ENCODE data around the gene TK2. TPM values are rescaled to one million over a fixed set of nuclear protein-coding genes. Genes with fewer than 3 reads are reported as not detected.

The TK2 gene
- total RNA-seq, 1 donor from 2014 or later = 36.1 TPM

GRCh38 chr16:66592241-66592640 lies 42.3 kb upstream of the TK2 start:
- TF ChIP-seq CTCF (IDR thresholded peaks at IDR 0.05) = no peak
- Histone ChIP-seq H3K9me3 (no peaks in the 10 kb centered on the region), H3K4me3 (no peak overlapping the region), H3K36me3 (no peaks in the 10 kb centered on the region), H3K4me1 (no peaks in the 10 kb centered on the region), H3K27ac (no peak overlapping the region), H3K27me3 (no peaks in the 10 kb centered on the region)
- ATAC-seq (no peak), DNase-seq (no peak)
- intact Hi-C loops (cut with DNase I) = no loop called here

- intact Hi-C loops (cut with DNase I) = no loop called here
- Histone ChIP-seq H3K9me3 (no peaks in the 10 kb centered on the region), H3K27ac (no peak overlapping the region), H3K27me3 (no peaks in the 10 kb centered on the region), H3K4me1 (no peaks in the 10 kb centered on the region), H3K36me3 (no peaks in the 10 kb centered on the region), H3K4me3 (no peak overlapping the region)
- no peak for TF ChIP-seq CTCF (IDR thresholded peaks at IDR 0.05)
- no peak for DNase-seq
- ATAC-seq = no peak
Measured at GRCh38 chr16:66591018-66591417, 41.1 kb upstream of the TK2 start.

- Histone ChIP-seq H3K4me3 (no peak overlapping the region), H3K36me3 (no peaks in the 10 kb centered on the region), H3K27me3 (no peaks in the 10 kb centered on the region), H3K27ac (no peak overlapping the region), H3K9me3 (no peaks in the 10 kb centered on the region), H3K4me1 (peaks cover 4% of the 10 kb centered on the region)
- no peak for TF ChIP-seq CTCF (IDR thresholded peaks at IDR 0.05)
- ATAC-seq (no peak), DNase-seq (no peak)
- intact Hi-C loops (cut with DNase I) = no loop called here
Measured at GRCh38 chr16:66590322-66590721, 40.4 kb upstream of the TK2 start.

- Histone ChIP-seq H3K27me3 (no peaks in the 10 kb centered on the region), H3K9me3 (no peaks in the 10 kb centered on the region), H3K4me3 (no peak overlapping the region), H3K27ac (no peak overlapping the region), H3K36me3 (no peaks in the 10 kb centered on the region), H3K4me1 (peaks cover 4% of the 10 kb centered on the region)
- intact Hi-C loops (cut with DNase I) = no loop called here
- TF ChIP-seq CTCF (IDR thresholded peaks at IDR 0.05) = peak; percentile 66
- peak; percentile 82 for DNase-seq
- ATAC-seq = peak; percentile 97
Measured at GRCh38 chr16:66588981-66589713, 39.2 kb upstream of the TK2 start.

GRCh38 chr16:66587881-66588600 lies 38.1 kb upstream of the TK2 start:
- Histone ChIP-seq H3K4me3 (no peak overlapping the region), H3K4me1 (peaks cover 4% of the 10 kb centered on the region), H3K9me3 (no peaks in the 10 kb centered on the region), H3K36me3 (no peaks in the 10 kb centered on the region), H3K27ac (no peak overlapping the region), H3K27me3 (no peaks in the 10 kb centered on the region)
- intact Hi-C loops (cut with DNase I) = no loop called here
- no peak for TF ChIP-seq CTCF (IDR thresholded peaks at IDR 0.05)
- DNase-seq (no peak), ATAC-seq (no peak)
